Stimulated activated CD8-positive, alpha-beta memory T cell treated with anti-CD3 and anti-CD28 coated beads, Interleukin-12 subunit alpha, Interleukin-12 subunit beta, amount 100 ng/mL, for 4 hours (primary cell): Measurements from ENCODE around the gene PET117.
"Not testable (repeated sequence)": the region's sequence is repeated elsewhere in the genome, so short reads cannot be mapped to it uniquely, and the experiment has no call there.

Experiments
- DNase-seq: peaks from one replicate; pipeline ENCODE4 v3.0.0-alpha.2; 2020; ENCODE audit warnings: low read depth

Gene PET117

DNA sequence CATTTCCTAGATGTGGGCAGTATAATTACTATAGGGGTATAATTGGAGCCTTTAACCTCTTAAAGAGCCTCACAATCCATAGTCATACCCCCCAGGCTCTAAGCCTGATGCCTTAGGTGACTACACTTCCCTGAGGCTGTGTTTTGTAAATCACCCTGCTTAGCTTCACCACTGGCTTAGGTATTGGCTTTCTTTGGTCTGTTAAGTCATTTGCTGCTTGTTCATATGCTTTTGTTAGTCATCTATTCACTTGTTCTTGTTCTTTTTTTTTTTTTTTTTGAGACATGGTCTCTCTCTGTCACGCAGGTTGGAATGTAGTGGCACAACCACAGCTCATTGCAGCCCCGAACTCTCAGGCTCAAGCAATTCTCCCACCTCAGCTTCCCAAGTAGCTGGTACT lies 26.7 kb downstream of the PET117 start:
- no peak for DNase-seq

DNA sequence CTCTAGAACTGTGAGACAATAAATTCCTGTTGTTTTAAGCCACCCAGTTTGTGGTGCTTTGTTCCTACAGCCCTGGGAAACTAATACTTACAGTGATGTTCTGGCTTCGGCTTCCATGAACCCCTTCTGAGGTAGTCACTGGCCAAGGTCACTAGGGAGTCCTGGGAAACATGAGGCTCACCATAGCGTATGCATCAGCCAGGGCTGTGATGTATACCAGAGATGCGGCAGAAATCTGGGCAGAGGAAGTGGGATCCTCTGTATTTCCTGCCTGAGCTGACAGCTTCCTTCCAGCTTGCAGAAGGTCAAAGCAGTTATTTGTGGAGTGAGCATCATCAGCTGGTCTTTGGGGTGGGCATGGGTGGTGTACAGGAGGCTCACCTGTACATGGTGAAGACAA lies 27.9 kb downstream of the PET117 start:
- no peak for DNase-seq

DNA sequence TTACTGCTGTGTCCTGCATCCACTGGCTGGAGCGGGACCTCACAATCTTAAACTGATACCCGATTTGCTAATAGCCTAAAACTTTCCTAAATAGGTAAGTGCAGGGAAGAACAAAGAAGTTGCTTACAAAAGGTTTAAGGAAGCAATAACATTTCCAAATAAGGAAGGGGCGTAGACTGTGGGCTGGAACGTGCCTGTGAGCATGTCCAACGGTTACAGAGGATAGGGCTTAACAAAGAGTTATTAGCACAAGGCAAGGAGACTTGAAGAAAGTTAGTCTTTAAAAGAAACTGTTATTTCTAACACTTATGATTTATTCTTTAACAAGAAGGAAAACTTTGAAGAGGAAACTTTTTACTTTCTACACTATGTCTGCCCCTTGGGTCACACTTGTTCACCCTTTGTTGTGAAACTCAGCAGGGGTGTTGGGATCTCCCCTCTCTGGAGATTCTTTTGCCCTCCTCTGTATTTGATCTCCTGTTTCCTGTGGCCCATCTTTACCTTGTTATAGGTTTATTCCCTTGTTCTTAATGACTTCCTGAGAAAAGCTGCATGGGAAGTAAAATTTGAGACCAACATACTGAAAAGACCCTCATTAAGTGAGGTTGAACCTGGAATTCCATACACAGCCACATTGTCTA lies 28.7 kb downstream of the PET117 start:
- DNase-seq, result no peak

DNA sequence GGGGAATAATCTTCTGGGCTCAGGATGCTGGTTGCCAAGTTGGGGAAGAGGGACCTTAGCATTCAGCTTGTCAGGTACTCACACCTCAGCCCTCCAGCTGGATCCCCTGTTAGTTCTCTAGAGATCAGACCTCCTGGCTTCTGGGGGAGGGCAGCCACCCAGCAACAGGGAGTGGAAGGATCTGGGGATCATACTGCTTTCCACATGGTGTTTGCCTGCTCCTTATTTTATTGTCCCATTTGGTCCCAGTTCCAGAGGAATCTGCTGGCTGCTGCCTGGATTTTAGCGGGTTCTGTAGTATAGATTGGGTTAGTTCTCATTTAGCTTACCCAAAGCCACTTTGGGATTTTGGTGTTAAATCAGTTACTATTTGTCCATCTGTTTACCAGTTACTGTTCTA lies 29.3 kb downstream of the PET117 start:
- DNase-seq, result no peak

DNA sequence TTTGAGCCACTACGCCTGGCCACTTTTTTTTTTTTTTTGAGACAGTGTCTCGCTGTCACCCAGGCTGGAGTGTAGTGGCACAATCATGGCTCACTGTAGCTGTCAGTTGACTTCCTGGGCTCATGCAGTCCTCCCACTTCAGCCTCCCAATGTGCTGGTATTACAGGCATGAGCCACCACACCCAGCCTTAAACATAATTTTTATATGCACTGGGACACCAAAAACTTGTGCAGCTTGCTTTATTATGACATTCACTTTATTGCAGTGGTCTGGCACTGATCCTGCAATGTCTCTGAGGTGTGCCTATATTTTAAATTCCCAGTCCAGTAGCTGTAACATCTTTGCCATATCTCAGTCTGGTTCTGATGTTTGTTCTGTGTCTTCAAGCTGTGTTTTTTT lies 34.7 kb downstream of the PET117 start:
- DNase-seq, result no peak

DNA sequence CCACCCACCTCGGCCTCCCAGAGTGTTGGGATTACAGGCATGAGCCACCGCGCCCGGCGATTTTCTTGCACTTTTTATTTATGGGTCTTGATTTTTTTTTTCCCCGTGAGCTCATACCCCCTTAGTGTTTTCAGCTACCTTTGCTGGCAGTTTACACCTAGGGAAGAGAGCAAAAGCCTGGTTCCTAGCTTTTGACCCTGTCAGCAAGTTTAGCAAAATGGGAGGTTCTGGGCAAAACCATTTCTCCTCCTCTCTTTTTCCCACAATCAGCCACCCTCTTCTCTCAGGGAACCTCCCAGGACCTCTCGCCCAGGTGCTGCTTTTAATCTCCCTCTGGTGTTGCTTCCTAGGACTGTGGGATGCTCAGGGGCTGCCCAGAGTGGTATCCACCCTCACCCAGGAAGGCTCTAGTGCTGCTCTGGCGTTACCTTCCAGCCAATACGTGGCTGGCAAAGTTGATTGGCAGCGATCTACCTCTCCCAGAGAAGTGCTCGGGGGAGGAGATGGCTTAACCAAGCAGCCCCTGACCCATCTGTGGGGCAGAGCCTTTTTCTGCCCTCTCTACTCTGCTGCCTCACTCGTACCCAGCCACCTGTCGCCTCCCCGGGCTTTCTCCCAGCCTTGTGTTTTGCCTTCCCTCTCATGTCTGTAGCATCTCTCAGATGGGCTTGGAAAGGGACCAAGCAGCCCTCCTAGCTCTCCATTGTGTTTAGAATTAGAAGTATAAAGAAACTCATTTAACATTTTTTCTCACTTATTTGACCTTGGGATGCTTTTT lies 37.4 kb downstream of the PET117 start:
- no peak for DNase-seq

DNA sequence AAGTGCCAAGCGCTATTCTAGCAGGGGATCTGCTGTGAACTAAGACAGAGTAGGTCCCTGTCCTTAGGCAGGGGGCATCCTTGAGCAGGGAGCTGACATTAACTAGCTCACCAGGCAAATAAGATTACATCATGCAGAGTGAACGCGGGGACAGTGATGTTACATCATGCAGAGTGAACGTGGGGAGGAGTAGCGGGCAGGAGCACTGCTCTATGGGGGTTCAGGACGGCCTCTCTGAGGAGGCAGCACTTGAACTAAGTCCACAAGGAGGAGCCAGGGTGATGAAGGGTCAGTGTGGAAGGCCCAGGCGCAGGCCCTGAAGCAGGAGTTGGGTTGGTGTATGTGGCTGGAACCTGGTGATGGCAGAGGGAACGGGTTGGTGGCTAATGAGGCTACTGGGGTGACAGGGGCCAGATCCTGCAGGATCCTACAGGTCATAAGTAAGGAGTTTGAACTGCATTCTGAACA lies 38.7 kb downstream of the PET117 start:
- DNase-seq, result no peak

DNA sequence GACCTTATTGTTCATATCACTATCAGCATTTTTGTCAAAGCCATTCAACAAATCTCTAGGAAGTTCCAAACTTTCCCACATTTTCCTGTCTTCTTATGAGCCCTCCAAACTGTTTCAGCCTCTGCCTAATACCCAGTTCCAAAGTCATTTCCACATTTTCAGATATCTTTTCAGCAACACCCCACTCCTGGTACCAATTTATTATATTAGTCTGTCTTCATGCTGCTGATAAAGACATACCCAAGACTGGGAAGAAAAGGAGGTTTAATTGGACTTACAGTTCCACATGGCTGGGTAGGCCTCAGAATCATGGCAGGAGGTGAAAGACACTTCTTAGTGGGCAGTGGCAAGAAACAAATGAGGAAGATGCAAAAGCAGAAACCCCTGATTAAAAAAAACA lies 42.7 kb downstream of the PET117 start:
- DNase-seq, result not testable (repeated sequence)

DNA sequence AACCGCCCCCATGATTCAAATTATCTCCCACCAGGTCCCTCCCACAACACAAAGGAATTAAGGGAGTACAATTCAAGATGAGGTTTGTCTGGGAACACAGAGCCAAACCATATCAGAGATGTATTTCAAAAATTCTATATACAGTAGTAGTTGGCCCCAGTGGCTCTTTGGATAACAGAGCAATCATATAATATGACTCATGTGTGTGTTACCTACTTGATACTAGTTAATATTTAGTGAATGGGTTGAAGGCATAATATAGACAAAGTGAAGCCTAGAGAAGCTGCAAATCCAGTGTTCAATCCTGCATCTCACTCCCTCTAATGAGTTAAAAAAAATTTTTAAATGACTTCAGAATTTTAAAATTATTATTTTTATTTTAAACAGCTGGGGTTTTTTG lies 43.2 kb downstream of the PET117 start:
- DNase-seq, result no peak

DNA sequence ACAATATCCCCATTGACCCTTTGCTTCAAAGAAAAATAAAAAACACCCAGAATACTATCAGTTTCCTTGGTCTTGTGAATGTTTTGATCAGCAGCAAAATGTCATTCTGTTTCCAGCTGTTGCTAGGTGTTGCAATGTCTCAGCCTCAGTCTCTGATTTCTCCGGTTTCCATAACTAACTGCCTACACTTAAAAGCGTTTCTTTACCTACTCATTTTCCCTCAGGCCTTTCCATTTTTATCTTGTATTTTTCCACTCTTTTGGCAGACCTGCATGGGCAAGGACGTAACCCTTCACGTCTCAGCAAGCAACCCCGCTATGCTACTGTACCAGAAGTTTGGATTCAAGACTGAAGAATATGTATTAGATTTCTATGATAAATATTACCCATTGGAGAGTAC lies 49.4 kb downstream of the PET117 start:
- DNase-seq, result no peak

DNA sequence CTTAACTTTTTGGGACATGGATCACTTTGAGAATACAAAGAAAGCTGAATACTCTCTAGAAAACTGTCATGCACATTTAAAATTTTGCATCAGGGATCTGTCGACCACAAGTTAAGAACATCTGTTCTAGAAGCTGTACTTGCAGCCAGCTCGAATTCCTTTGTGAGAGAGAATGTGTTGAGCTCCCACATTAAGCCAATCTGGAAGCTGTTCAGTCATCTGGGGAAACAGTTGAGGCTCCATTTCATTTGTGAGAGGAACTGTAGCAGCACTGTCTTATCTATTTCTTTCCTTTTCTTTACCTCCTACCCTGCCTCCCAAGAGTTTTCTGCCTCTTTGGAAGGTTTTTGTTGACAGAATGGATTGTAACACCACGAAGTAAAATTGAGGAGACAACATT lies 50.8 kb downstream of the PET117 start:
- no peak for DNase-seq

DNA sequence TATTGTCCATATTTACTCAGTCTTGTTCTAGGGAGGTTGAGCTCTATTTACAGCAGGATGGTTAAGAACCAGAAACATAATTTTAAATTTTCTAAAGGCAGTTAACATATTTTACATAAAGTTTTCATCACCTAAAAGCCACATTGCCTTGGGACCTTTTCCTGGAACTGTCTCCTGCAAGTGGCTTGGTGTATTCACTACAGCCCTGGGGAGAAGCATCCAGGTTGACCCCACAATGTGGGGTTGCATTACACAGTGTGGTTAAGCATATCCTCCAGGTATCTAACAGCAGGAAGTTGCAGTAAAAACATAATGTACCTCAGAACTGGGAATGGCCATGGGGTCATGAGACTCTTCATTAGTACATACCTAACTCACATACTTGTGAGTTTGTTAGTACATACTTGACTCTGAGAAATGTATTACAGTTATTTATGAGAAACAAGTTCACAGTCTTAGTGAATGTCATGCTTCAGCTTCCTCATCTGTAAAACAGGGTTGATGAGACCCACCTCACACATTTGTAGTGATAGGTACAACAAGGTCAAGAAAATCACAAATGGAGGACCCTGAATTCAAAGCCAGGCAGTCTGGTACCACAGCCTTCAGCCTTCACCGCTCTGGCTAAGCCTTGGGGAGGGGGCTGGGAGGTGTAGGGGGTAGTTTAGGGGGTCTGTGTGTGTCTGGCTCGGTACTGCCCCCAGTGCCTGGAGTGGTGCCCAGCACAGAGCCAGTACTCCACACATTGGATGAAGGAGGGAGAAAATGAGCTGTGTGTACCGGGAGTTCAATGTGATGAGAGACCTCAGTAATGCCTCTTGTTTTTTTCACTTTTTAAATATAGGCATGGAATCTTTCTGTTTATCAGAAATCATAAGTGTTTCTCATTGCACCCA lies 52.9 kb downstream of the PET117 start:
- no peak for DNase-seq

DNA sequence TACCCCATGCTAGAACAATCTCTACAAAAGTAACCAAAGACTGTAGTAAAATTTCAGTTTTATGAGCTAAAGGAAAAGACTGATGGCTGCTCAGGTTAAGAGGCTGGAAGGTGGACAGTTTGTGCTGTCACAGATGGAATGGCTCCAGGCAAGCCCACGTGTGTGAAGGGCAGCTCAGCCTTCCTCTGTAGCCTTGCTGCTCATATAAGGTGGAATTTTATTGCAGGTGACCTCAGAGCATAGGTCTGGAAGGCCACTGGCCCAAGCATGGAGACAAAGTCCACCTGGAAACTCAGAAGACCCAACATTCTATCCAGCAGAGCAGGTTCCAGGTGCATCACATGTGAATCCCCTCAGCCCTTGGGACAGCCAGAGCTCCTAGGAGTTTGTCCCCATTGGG lies 53.6 kb downstream of the PET117 start:
- DNase-seq, result no peak
